Neural progenitor cell (in vitro differentiated cells): ENCODE results near the gene GPRC5B. TPM values are rescaled to one million over a fixed set of nuclear protein-coding genes. Genes with fewer than 3 reads are reported as not detected.

Experiments
- DNase-seq: peaks from one replicate; pipeline ENCODE4 v3.0.0-alpha.2; 2016; ENCODE audit warnings: low spot score
- H2AFZ ChIP-seq: fragments of 200-600 bp; sonication (generic); replicated peaks from 2 replicates; pipeline ENCODE4 v1.6.1; 2016; ENCODE audit warnings: antibody characterized with exemption
- H3F3A ChIP-seq: fragments of 200-600 bp; sonication (generic); 2 replicates; pipeline ENCODE4 v1.6.1; 2016; ENCODE audit warnings: antibody characterized with exemption, low read depth
- H3K27ac ChIP-seq: fragments of 200-600 bp; sonication (generic); 2 replicates; pipeline ENCODE4 v1.5.1; 2016; ENCODE audit warnings: mild to moderate bottlenecking
- H3K27me3 ChIP-seq: fragments of 200-600 bp; sonication (generic); 2 replicates; pipeline ENCODE4 v1.6.1; 2016; ENCODE audit warnings: mild to moderate bottlenecking, moderate library complexity
- H3K36me3 ChIP-seq: fragments of 200-600 bp; sonication (generic); 2 replicates; pipeline ENCODE4 v1.5.1; 2016
- H3K4me1 ChIP-seq: fragments of 200-600 bp; sonication (generic); 2 replicates; pipeline ENCODE4 v1.6.1; 2016; ENCODE audit warnings: mixed run types
- H3K4me2 ChIP-seq: fragments of 200-600 bp; sonication (generic); 2 replicates; pipeline ENCODE4 v1.6.1; 2016
- H3K4me3 ChIP-seq: fragments of 200-600 bp; sonication (generic); 2 replicates; pipeline ENCODE4 v1.5.1; 2016
- H3K79me2 ChIP-seq: fragments of 200-600 bp; sonication (generic); 2 replicates; pipeline ENCODE4 v1.6.1; 2016; ENCODE audit warnings: low read depth
- H3K9ac ChIP-seq: fragments of 200-600 bp; sonication (generic); 2 replicates; pipeline ENCODE4 v1.6.1; 2016
- H3K9me3 ChIP-seq: fragments of 200-600 bp; sonication (generic); 2 replicates; pipeline ENCODE4 v1.5.1; 2016; ENCODE audit warnings: low read depth
- H4K20me1 ChIP-seq: fragments of 200-600 bp; sonication (generic); 2 replicates; pipeline ENCODE4 v1.6.1; 2016; ENCODE audit warnings: low read depth
- H3K27ac Mint-ChIP-seq: 3 replicates; pipeline ENCODE4 v1.8.0; 2021; ENCODE audit warnings: mixed read lengths
- H3K27me3 Mint-ChIP-seq: 2 replicates; pipeline ENCODE4 v1.8.0; 2022; ENCODE audit warnings: low read depth, mild to moderate bottlenecking, inconsistent platforms, moderate library complexity, mixed read lengths; ENCODE audit not compliant: insufficient read depth
- H3K36me3 Mint-ChIP-seq: 3 replicates; pipeline ENCODE4 v1.8.0; 2021; ENCODE audit warnings: mixed read lengths
- H3K4me1 Mint-ChIP-seq: 3 replicates; pipeline ENCODE4 v1.8.0; 2021; ENCODE audit warnings: mixed read lengths
- H3K4me3 Mint-ChIP-seq: 3 replicates; pipeline ENCODE4 v1.8.0; 2021; ENCODE audit warnings: mild to moderate bottlenecking, moderate library complexity, mixed read lengths
- H3K9me3 Mint-ChIP-seq: 3 replicates; pipeline ENCODE4 v1.8.0; 2020; ENCODE audit warnings: mixed read lengths
- EZH2 ChIP-seq: fragments of 200-600 bp; sonication (generic); IDR thresholded peaks from 2 replicates; pipeline ENCODE4 v1.6.1; 2017; ENCODE audit warnings: antibody characterized with exemption, mild to moderate bottlenecking, moderate library complexity
- EZH2phosphoT487 ChIP-seq: fragments of 200-600 bp; sonication (generic); IDR thresholded peaks from 2 replicates; pipeline ENCODE4 v1.6.1; 2017; ENCODE audit warnings: antibody characterized with exemption
- total RNA-seq: library from RNA; depleted of rRNA; stranded (reverse); fragments of >200 nt; gene quantifications from 2 replicates; pipeline ENCODE4 v1.2.3, GENCODE V29; 2015; ENCODE audit warnings: low replicate concordance
- TF ChIP-seq, protein P1 (sequence below): fragments of 200-600 bp; sonication (generic); IDR thresholded peaks from 2 replicates; pipeline ENCODE4 v1.5.1; 2017; ENCODE audit warnings: antibody characterized with exemption, mild to moderate bottlenecking

GPRC5B gene
- total RNA-seq, 1 donor from 2014 or later: 21.1 TPM

DNA sequence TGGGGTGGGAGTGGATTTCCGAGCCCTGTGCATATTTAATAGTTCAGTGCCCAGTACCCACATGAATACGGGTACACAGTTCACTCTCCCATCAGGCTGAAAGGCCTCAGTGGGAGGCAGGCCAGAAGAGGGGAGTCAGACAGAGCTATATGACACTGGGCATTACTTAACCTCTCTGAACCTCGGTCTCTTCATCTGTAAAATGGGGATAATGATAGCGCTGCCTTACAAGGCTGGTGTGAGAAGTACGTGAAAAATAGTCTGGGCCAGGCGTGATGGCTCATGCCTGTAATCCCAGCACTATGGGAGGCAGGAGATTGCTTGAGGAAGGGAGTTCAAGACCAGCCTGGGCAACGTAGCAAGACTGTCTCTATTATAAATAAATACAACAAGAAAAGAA is 3.6 kb downstream of the GPRC5B start:
- peaks cover 31% of the 10 kb centered on the region for H3K4me1 ChIP-seq
- no peak overlapping the region for H2AFZ ChIP-seq
- Mint-ChIP-seq H3K4me1 (peaks cover 59% of the 10 kb centered on the region), H3K27ac (no peak overlapping the region), H3K27me3 (peaks cover 4% of the 10 kb centered on the region), H3K36me3 (peaks cover 12% of the 10 kb centered on the region), H3K4me3 (peak overlapping the region; percentile 58), H3K9me3 (peaks cover 3% of the 10 kb centered on the region)
- H3K9me3 ChIP-seq: no peaks in the 10 kb centered on the region
- TF ChIP-seq EZH2 (no peak), EZH2phosphoT487 (no peak)
- TF ChIP-seq, protein P1, sequence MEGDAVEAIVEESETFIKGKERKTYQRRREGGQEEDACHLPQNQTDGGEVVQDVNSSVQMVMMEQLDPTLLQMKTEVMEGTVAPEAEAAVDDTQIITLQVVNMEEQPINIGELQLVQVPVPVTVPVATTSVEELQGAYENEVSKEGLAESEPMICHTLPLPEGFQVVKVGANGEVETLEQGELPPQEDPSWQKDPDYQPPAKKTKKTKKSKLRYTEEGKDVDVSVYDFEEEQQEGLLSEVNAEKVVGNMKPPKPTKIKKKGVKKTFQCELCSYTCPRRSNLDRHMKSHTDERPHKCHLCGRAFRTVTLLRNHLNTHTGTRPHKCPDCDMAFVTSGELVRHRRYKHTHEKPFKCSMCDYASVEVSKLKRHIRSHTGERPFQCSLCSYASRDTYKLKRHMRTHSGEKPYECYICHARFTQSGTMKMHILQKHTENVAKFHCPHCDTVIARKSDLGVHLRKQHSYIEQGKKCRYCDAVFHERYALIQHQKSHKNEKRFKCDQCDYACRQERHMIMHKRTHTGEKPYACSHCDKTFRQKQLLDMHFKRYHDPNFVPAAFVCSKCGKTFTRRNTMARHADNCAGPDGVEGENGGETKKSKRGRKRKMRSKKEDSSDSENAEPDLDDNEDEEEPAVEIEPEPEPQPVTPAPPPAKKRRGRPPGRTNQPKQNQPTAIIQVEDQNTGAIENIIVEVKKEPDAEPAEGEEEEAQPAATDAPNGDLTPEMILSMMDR: no peak
- H3K79me2 ChIP-seq: peaks cover 84% of the 10 kb centered on the region
- no peaks in the 10 kb centered on the region for H3K36me3 ChIP-seq
- H4K20me1 ChIP-seq: peaks cover 39% of the 10 kb centered on the region
- peaks cover 12% of the 10 kb centered on the region for H3K27me3 ChIP-seq
- no peak overlapping the region for H3K27ac ChIP-seq
- no peak overlapping the region for H3K4me3 ChIP-seq
- no peak overlapping the region for H3K9ac ChIP-seq
- no peak overlapping the region for H3K4me2 ChIP-seq
- no peak for DNase-seq
- peaks cover 72% of the 10 kb centered on the region for H3F3A ChIP-seq

DNA sequence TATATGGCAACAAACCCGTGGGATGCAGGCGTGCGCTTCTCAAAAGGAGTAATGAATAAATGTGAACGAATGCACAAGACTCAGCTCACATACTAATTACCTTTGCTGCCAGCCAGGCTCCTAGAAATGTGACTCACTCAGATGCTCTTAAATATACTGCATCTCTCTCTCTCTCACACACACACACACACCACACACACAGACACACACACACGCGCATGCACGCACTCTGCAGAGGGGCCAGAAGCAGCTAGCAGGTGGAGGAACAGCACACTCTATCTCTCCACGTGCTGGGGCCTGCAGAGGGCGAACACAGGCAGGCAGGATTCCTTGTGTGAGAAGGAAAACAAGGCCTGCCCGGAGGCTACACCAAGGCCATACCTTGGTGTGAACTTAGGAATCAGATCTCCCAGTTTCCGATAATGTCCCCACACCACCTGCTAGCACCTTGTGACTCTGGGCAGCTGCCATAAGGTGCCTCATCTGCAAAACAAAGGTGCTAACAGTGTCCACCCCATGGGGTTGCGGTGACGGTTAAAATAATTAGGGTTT is 5.3 kb downstream of the GPRC5B start:
- peak; percentile 60 for DNase-seq
- Histone ChIP-seq H3K9me3 (no peaks in the 10 kb centered on the region), H3K27ac (no peak overlapping the region), H3K79me2 (peaks cover 100% of the 10 kb centered on the region), H3K36me3 (no peaks in the 10 kb centered on the region), H3K4me1 (peaks cover 43% of the 10 kb centered on the region), H3K4me2 (peak overlapping the region; percentile 40), H3K4me3 (no peak overlapping the region), H4K20me1 (peaks cover 56% of the 10 kb centered on the region), H3K9ac (no peak overlapping the region), H3F3A (peaks cover 68% of the 10 kb centered on the region), H2AFZ (no peak overlapping the region), H3K27me3 (no peaks in the 10 kb centered on the region)
- Mint-ChIP-seq H3K27ac (peak overlapping the region; percentile 90), H3K9me3 (no peaks in the 10 kb centered on the region), H3K36me3 (peaks cover 15% of the 10 kb centered on the region), H3K4me1 (peaks cover 67% of the 10 kb centered on the region), H3K27me3 (peaks cover 2% of the 10 kb centered on the region), H3K4me3 (peak overlapping the region; percentile 23)
- no peak for TF ChIP-seq EZH2phosphoT487
- no peak for TF ChIP-seq EZH2
- TF ChIP-seq, protein P1: no peak

DNA sequence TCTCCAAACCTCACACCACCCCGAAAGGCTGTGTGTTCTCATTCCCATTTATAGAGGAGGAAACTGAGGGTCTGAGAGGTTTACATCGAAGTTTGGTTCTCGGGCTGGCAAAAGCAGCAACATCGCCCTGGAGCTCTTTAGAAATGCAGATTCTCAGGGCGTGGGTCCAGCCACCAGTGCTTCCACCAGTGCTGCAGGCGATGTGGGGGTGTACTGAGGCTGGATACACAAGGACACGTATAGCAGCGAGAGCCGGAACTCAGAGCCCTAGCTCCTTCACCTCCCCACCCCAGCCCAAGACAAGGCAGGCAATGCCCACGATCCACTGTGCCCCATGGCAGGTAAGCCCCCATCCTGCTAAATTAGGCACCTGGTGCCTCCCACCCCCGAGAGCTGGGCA is 5.9 kb downstream of the GPRC5B start:
- Histone ChIP-seq H2AFZ (no peak overlapping the region), H3K4me2 (peak overlapping the region; percentile 40), H3K27ac (no peak overlapping the region), H3K9ac (no peak overlapping the region), H3K4me3 (no peak overlapping the region), H4K20me1 (peaks cover 58% of the 10 kb centered on the region), H3F3A (peaks cover 68% of the 10 kb centered on the region), H3K9me3 (no peaks in the 10 kb centered on the region), H3K36me3 (no peaks in the 10 kb centered on the region), H3K27me3 (no peaks in the 10 kb centered on the region), H3K4me1 (peaks cover 43% of the 10 kb centered on the region), H3K79me2 (peaks cover 100% of the 10 kb centered on the region)
- peaks cover 19% of the 10 kb centered on the region for H3K36me3 Mint-ChIP-seq
- H3K9me3 Mint-ChIP-seq: no peaks in the 10 kb centered on the region
- peak overlapping the region; percentile 90 for H3K27ac Mint-ChIP-seq
- TF ChIP-seq, protein P1: no peak
- TF ChIP-seq EZH2 (no peak), EZH2phosphoT487 (no peak)
- peak overlapping the region; percentile 21 for H3K4me3 Mint-ChIP-seq
- H3K27me3 Mint-ChIP-seq: peaks cover 2% of the 10 kb centered on the region
- H3K4me1 Mint-ChIP-seq: peaks cover 71% of the 10 kb centered on the region
- no peak for DNase-seq
